ENCODE measurements around the gene CCDC38.

The CCDC38 gene

GRCh38 chr12:95942524-95943329, at the start of gene CCDC38:
Gene CCDC38, minus strand, starts transcription at chr12:95942614. Its CDS starts 6,105 bp downstream, at chr12:95936509.
- peak within 1 kb of the TSS; percentile 94 for H3K4me3 ChIP-seq (ENCODE audit: low read depth, low read length)
- TF ChIP-seq CTCF (IDR thresholded peaks at IDR 0.05; ENCODE audit: low read depth, low read length, missing control alignments): no peak
- DNase-seq (ENCODE audit: low read depth): peak; percentile 68

DNA sequence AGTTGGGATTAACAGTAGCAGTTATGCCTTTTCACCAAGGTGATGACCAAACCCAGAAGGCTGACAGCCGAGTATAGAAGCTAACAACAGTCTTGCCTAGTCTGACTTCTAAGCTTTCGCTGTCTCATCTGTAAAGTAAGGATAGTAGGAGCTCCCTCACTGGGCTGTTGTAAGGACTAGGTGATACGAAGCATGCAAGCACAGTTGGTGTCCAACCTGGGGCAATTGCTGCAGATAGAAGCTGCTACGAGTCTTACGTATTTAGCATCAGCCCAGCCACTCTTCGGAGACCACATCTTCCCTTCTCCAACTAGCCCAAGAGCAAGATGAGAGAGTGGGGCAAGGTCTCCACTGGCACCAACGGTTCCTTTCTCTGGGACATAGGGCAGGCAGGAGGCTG, 47.7 kb upstream of the CCDC38 start:
- TF ChIP-seq CTCF (IDR thresholded peaks at IDR 0.05; ENCODE audit: low read depth, low read length, missing control alignments): no peak
- no peak for DNase-seq (ENCODE audit: low read depth)
- no peak overlapping the region for H3K4me3 ChIP-seq (ENCODE audit: low read depth, low read length)

DNA sequence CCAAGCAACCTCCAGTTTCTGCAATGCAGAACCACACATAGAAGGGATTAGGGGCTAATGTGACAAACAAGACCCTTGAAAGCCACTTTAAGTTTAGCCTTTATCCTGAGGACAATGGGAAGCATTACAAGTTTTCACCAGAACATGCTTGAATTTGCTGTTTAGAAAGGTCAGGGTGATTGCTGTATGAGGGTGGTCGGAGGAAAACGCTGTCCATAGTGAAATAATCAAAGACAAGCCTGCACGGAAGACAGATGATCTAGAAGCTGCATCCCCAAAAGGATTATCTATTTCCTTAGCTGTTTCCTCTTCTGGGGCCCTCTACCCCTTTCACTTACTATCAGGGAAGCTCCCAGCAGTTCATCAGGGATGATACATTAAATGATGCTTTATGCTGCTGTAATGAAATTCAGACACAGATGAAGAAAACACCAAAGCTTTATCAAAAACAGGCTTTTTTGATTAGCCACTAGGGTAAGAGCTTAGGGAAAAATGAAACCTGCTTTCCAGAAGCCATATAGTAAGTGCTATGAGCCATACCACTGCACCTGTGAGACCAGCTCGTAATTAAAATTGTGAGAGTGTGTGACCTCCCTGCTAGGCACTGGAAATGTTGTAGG, 47.2 kb upstream of the CCDC38 start:
- no peak overlapping the region for H3K4me3 ChIP-seq (ENCODE audit: low read depth, low read length)
- no peak for DNase-seq (ENCODE audit: low read depth)
- TF ChIP-seq CTCF (IDR thresholded peaks at IDR 0.05; ENCODE audit: low read depth, low read length, missing control alignments): no peak

GRCh38 chr12:95988506-95989275, 46.3 kb upstream of the CCDC38 start:
- DNase-seq (ENCODE audit: low read depth): no peak
- no peak overlapping the region for H3K4me3 ChIP-seq (ENCODE audit: low read depth, low read length)
- no peak for TF ChIP-seq CTCF (IDR thresholded peaks at IDR 0.05; ENCODE audit: low read depth, low read length, missing control alignments)

DNA sequence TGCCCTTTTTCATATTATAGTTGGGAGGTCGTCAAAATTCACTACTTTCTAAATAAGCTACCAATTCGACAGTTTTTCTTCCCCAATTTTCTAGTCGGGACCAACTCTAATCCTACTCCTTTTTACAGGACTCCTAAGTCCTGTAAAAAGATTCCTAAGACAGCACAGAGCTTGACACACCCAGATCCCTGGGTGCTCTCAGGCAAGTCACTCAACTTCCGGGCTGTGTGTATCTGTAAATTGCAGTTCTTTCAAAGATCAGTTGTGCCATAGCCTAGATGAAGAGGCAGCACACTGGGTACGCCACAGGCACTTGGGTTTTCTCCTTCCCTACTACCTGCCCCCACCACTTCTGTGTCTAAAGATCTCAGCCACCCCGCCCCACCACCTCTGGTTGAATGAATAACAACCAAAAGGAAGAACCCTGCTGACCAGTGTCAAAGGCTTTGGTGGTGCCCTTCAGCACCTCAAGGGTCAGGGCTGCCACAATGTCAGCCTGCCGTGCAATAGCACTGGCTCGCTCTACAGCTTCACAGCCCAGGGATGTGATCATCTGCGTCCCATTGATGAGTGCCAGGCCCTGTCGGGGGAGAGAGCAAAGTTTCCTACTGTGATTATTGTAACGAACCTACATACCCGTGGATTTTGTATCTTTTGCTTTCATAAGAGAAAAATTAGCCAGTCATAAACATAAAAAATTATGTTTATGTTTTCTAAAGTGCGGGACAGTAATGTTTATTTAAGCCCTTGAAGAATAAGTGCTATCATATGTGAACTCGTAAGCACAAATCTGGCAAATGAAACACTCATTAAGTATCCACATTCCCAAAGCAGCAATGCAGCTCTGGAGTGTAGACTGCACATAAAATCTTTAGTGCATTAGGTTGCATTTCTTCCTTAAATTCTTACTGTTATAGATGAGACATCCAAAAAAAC, 44.5 kb upstream of the CCDC38 start:
- DNase-seq (ENCODE audit: low read depth): no peak
- no peak overlapping the region for H3K4me3 ChIP-seq (ENCODE audit: low read depth, low read length)
- TF ChIP-seq CTCF (IDR thresholded peaks at IDR 0.05; ENCODE audit: low read depth, low read length, missing control alignments): no peak

- TF ChIP-seq CTCF (IDR thresholded peaks at IDR 0.05; ENCODE audit: low read depth, low read length, missing control alignments): no peak
- no peak for DNase-seq (ENCODE audit: low read depth)
- H3K4me3 ChIP-seq (ENCODE audit: low read depth, low read length): no peak overlapping the region
These were observed 42.3 kb upstream of the CCDC38 start for GRCh38 chr12:95984682-95985081.

All from GM12864 (cell line).